NB4 (cell line): ENCODE data around the gene ESR1.

ENCODE experiments used
- DNase-seq: peaks from one replicate; pipeline ENCODE4 v3.0.0; 2010; ENCODE audit warnings: low read depth
- H3K4me3 ChIP-seq: one replicate; pipeline ENCODE4 v1.5.1; 2011; ENCODE audit warnings: mild to moderate bottlenecking, low read depth, low read length, moderate library complexity
- CTCF ChIP-seq: IDR thresholded peaks from one replicate; pipeline ENCODE4 v1.5.1; 2012; ENCODE audit warnings: low read depth, low read length
- MAX ChIP-seq: IDR thresholded peaks from 2 replicates; pipeline ENCODE4 v1.6.1; 2011; ENCODE audit warnings: low read depth, low read length
- MYC ChIP-seq: IDR thresholded peaks from 2 replicates; pipeline ENCODE4 v1.6.1; 2011; ENCODE audit warnings: low read depth, low read length
- POLR2A ChIP-seq: IDR thresholded peaks from 2 replicates; pipeline ENCODE4 v1.6.1; 2011; ENCODE audit warnings: mild to moderate bottlenecking; ENCODE audit not compliant: insufficient read length; ENCODE audit errors: extremely low read depth

ESR1 gene

GRCh38 chr6:151763938-151764680 is 43.4 kb upstream of the ESR1 start:
- no peak overlapping the region for H3K4me3 ChIP-seq
- TF ChIP-seq POLR2A (no peak), CTCF (peak; percentile 81), MAX (no peak)
- peak; percentile 59 for DNase-seq

- no peak overlapping the region for H3K4me3 ChIP-seq
- DNase-seq, result peak; percentile 59
- peak; percentile 55 for TF ChIP-seq CTCF
- no peak for TF ChIP-seq MAX
- TF ChIP-seq POLR2A, result no peak
- TF ChIP-seq MYC, result no peak
These were observed 42.0 kb upstream of the ESR1 start for GRCh38 chr6:151765444-151765886.

GRCh38 chr6:151772446-151772845 is 35.0 kb upstream of the ESR1 start:
- H3K4me3 ChIP-seq, result no peak overlapping the region
- no peak for TF ChIP-seq MYC
- no peak for TF ChIP-seq POLR2A
- no peak for TF ChIP-seq CTCF
- TF ChIP-seq MAX, result no peak
- no peak for DNase-seq

- no peak overlapping the region for H3K4me3 ChIP-seq
- no peak for TF ChIP-seq CTCF
- no peak for TF ChIP-seq MYC
- no peak for TF ChIP-seq MAX
- TF ChIP-seq POLR2A, result no peak
- DNase-seq, result no peak
These were observed 34.1 kb upstream of the ESR1 start for GRCh38 chr6:151773382-151773781.

- H3K4me3 ChIP-seq, result no peak overlapping the region
- TF ChIP-seq MYC (no peak), POLR2A (no peak), MAX (no peak), CTCF (no peak)
- DNase-seq, result no peak
These were observed 24.9 kb upstream of the ESR1 start for GRCh38 chr6:151782560-151782959.
